Measurements from ENCODE around the gene B3GNT7.
"Not testable (repeated sequence)": the region's sequence is repeated elsewhere in the genome, so short reads cannot be mapped to it uniquely, and the experiment has no call there.

B3GNT7 gene

DNA sequence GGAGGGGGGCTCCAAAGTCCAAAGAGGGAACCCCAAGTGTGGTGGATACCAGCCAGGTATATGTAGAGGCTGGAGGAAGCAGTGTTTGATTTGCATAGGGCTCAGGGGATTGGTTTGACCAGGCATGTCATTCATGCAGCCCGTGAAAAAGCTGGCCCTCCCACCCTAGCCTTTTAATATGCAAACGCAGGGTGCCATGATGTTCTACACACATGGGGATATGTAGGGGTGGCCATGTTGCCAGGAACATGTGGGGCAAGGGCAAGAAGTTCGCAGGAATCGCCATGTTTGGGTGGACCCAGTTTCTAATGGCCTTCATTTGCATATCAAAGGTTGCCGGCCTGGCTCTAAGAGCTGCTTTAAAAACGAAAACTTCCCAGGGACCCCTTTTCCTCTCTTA is 33.6 kb downstream of the B3GNT7 start:
- no peak for DNase-seq (ENCODE audit: low spot score)

DNA sequence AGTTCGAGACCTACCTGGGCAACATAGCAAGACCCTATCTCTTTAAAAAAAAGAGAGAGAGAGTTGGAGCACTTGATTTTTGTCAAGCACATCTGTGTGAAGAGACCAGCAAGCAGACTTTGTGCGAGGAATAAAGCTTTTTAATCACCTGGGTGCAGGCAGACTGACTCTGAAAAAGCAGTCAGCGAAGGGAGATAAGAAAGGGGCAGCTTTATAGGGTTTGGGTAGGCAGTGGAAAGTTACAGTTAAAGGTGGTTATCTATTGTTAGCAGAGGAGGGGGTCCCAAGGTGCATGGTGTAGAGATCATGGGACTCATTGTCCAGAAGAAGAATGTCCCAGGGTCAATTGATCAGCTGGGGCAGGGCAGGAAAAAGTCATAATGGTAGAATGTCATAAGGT is 34.4 kb downstream of the B3GNT7 start:
- DNase-seq (ENCODE audit: low spot score), result no peak

DNA sequence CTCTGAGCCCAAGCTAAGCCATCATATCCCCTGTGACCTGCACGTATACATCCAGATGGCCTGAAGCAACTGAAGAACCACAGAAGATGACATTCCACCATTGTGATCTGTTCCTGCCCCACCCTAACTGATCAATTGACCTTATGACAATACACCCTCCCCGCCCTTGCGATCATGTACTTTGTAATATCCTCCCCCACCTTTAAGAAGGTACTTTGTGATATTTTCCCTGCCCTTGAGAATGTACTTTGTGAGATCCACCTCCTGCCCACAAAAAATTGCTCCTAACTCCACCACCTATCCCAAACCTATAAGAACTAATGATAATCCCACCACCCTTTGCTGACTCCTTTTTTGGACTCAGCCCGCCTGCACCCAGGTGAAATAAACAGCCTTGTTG is 34.9 kb downstream of the B3GNT7 start:
- not testable (repeated sequence) for DNase-seq (ENCODE audit: low spot score)

- DNase-seq (ENCODE audit: low spot score), result no peak
Observed at GRCh38 chr2:231431606-231432005, 36.1 kb downstream of the B3GNT7 start.

- no peak for DNase-seq (ENCODE audit: low spot score)
Observed at GRCh38 chr2:231433990-231434389, 38.5 kb downstream of the B3GNT7 start.

GRCh38 chr2:231436957-231437356 is 41.4 kb downstream of the B3GNT7 start:
- DNase-seq (ENCODE audit: low spot score), result no peak

GRCh38 chr2:231449503-231450054 is 54.1 kb downstream of the B3GNT7 start:
- no peak for DNase-seq (ENCODE audit: low spot score)

GRCh38 chr2:231450548-231450989 is 55.1 kb downstream of the B3GNT7 start:
- DNase-seq (ENCODE audit: low spot score), result no peak
